A549 (cell line): ENCODE measurements around the gene C19orf25. TPM values are rescaled to one million over a fixed set of nuclear protein-coding genes. Genes with fewer than 3 reads are reported as not detected.
"Not testable (repeated sequence)": the region's sequence is repeated elsewhere in the genome, so short reads cannot be mapped to it uniquely, and the experiment has no call there.

Experiments
- ATAC-seq, 2 experiments: fragments of 200-7000 bp in 1 of 2; fragments of >200 bp in 1 of 2; cut with Nextera tagmentation in 1 of 2; cut with Tn5 transposase in 1 of 2; 3 replicates each; pipeline versions ENCODE4 v1.8.0 to v1.9.1; 2018 to 2020; ENCODE audit warnings: mild to moderate bottlenecking in 1 of 2, moderate library complexity in 1 of 2
- CTCF ChIA-PET: fragments of 300-600 bp; sonication (Branson Sonifier 250); formaldehyde crosslinking; extraction: SDS; loops from one replicate; lab custom pipeline; 2021; ENCODE audit warnings: antibody characterized with exemption, inconsistent platforms; lab: Yijun Ruan, JAX
- POLR2A ChIA-PET: fragments of 350-600 bp; formaldehyde crosslinking; extraction: SDS; loops from one replicate; lab custom pipeline; 2021; ENCODE audit warnings: antibody characterized with exemption, inconsistent platforms; lab: Yijun Ruan, JAX
- DNase-seq, 2 experiments: peaks; one replicate each; pipeline versions ENCODE4 v3.0.0 to v3.0.0-alpha.2; 2011 to 2016; ENCODE audit warnings: low read depth in 1 of 2, low spot score in 1 of 2
- FAIRE-seq: peaks from 2 replicates; lab custom pipeline; 2011; peaks lifted over from hg19 to GRCh38; lab: Jason Lieb, UNC
- H3K27ac ChIP-seq, 2 experiments: fragments of >200 bp; sonication (Bioruptor Twin); formaldehyde crosslinking; 3 replicates each; pipeline ENCODE4 v1.5.1; 2016 to 2017
- H3K4me1 ChIP-seq: fragments of >200 bp; sonication (Bioruptor Twin); formaldehyde crosslinking; 3 replicates; pipeline ENCODE4 v1.6.1; 2016
- H3K4me2 ChIP-seq: fragments of >200 bp; sonication (Bioruptor Twin); formaldehyde crosslinking; 3 replicates; pipeline ENCODE4 v1.6.1; 2016
- H3K4me3 ChIP-seq: fragments of >200 bp; sonication (Bioruptor Twin); formaldehyde crosslinking; 3 replicates; pipeline ENCODE4 v1.5.1; 2016
- H3K9me3 ChIP-seq: fragments of >200 bp; sonication (Bioruptor Twin); formaldehyde crosslinking; 3 replicates; pipeline ENCODE4 v1.6.1; 2016
- CEBPB ChIP-seq, 2 experiments: fragments of >200 bp in 1 of 2; sonication (Bioruptor Twin) in 1 of 2; formaldehyde crosslinking in 1 of 2; IDR thresholded peaks; 2 replicates each; pipeline ENCODE4 v1.6.1; 2012 to 2016
- CHD2 ChIP-seq: fragments of 150-350 bp; IDR thresholded peaks from 2 replicates; pipeline ENCODE4 v1.6.1; 2014; ENCODE audit warnings: low read length; ENCODE audit not compliant: partially characterized antibody
- CHD4 ChIP-seq: fragments of 200-600 bp; sonication (generic); IDR thresholded peaks from 2 replicates; pipeline ENCODE4 v1.6.1; 2016; ENCODE audit warnings: antibody characterized with exemption, mild to moderate bottlenecking, borderline replicate concordance
- E2F6 ChIP-seq: IDR thresholded peaks from 2 replicates; pipeline ENCODE4 v1.6.1; 2012; ENCODE audit warnings: low read depth, borderline replicate concordance
- EHF ChIP-seq: fragments of 250-450 bp; sonication (Bioruptor Pico); IDR thresholded peaks from 2 replicates; pipeline ENCODE4 v1.5.0; 2020; ENCODE audit warnings: mild to moderate bottlenecking
- ELK1 ChIP-seq: fragments of 150-350 bp; IDR thresholded peaks from 2 replicates; pipeline ENCODE4 v1.6.1; 2014; ENCODE audit warnings: low read depth, mild to moderate bottlenecking, low read length
- ESRRA ChIP-seq: fragments of 150-350 bp; IDR thresholded peaks from 2 replicates; pipeline ENCODE4 v1.6.1; 2014; ENCODE audit warnings: mild to moderate bottlenecking, low read length, borderline replicate concordance
- FOXS1 ChIP-seq: fragments of 250-450 bp; sonication (Bioruptor Pico); IDR thresholded peaks from 2 replicates; pipeline ENCODE4 v1.5.0; 2020; ENCODE audit warnings: mild to moderate bottlenecking, moderate library complexity
- JUN ChIP-seq, 2 experiments: fragments of >200 bp; sonication (Bioruptor Twin); formaldehyde crosslinking; IDR thresholded peaks; 2 replicates in 1 of 2; 3 replicates in 1 of 2; pipeline ENCODE4 v1.6.1; 2016 to 2017
- MAFK ChIP-seq: fragments of 450-650 bp; IDR thresholded peaks from 2 replicates; pipeline ENCODE4 v1.6.1; 2014; ENCODE audit not compliant: partially characterized antibody
- PHF8 ChIP-seq: fragments of 200-600 bp; sonication (generic); IDR thresholded peaks from 2 replicates; pipeline ENCODE4 v1.6.1; 2016; ENCODE audit warnings: low read depth, mild to moderate bottlenecking, antibody characterized with exemption, moderate library complexity, borderline replicate concordance
- RCOR1 ChIP-seq: fragments of 150-350 bp; IDR thresholded peaks from 2 replicates; pipeline ENCODE4 v1.6.1; 2014; ENCODE audit warnings: antibody characterized with exemption, low read length, low read depth
- REST ChIP-seq: fragments of 200-600 bp; sonication (generic); IDR thresholded peaks from 2 replicates; pipeline ENCODE4 v1.6.1; 2016; ENCODE audit warnings: antibody characterized with exemption, mild to moderate bottlenecking, moderate library complexity
- RNF2 ChIP-seq: fragments of 200-600 bp; sonication (generic); IDR thresholded peaks from 2 replicates; pipeline ENCODE4 v1.6.1; 2016; ENCODE audit warnings: low read depth, mild to moderate bottlenecking, antibody characterized with exemption, moderate library complexity, borderline replicate concordance
- WGBS: methylation state at CpG from one replicate; pipeline ENCODE4 v1.1.6; 2017; ENCODE audit errors: missing lambda C conversion rate; 5-methylcytosine and 5-hydroxymethylcytosine counted together
- polyA plus RNA-seq, 4 experiments: library from polyadenylated mRNA; depleted of rRNA in 3 of 4; stranded (reverse); fragments of >200 nt; fragmentation: RNase III in 1 of 4; extraction: RNeasy Plus Mini Kit Qiagen cat#74134 plus additional on column Dnase treatment in 1 of 4; gene quantifications; 2 replicates in 3 of 4; 3 replicates in 1 of 4; pipeline ENCODE4 v1.2.3, GENCODE V29; 2011 to 2017

C19orf25 gene
- polyA plus RNA-seq, 2 of the 4 experiments (the other 2 are of a cell fraction) = 8.2 to 20.7 TPM

- no peak for FAIRE-seq
- WGBS = 98% methylated on average over 20 of the region's 36 CpGs
- POLR2A ChIA-PET = no interaction called here
These were observed 2.9 kb upstream of the C19orf25 start for GRCh38 chr19:1481893-1482360.

GRCh38 chr19:1481224-1481892, 2.3 kb upstream of the C19orf25 start:
- 84% methylated on average over 9 of the region's 26 CpGs for WGBS

More at GRCh38 chr19:1481893-1482360, 2.9 kb upstream of the C19orf25 start:
- Histone ChIP-seq H3K27ac (no peak overlapping the region), H3K4me3 (no peak overlapping the region), H3K4me1 (peaks cover 11% of the 10 kb centered on the region; the same call in 2 of the 3 replicates), H3K4me2 (no peak overlapping the region), H3K9me3 (no peaks in the 10 kb centered on the region)
- DNase-seq (no peak), ATAC-seq (no peak)
- CTCF ChIA-PET = no interaction called here
- TF ChIP-seq FOXS1 (CRISPR knock-in tag) = no peak
- TF ChIP-seq RNF2 = no peak
- TF ChIP-seq MAFK = no peak
- TF ChIP-seq RCOR1 = no peak
- no peak for TF ChIP-seq EHF (CRISPR knock-in tag)
- TF ChIP-seq CEBPB (IDR thresholded peaks at IDR 0.05) = no peak
- TF ChIP-seq CHD2 = no peak
- TF ChIP-seq PHF8 = no peak
- no peak for TF ChIP-seq JUN (IDR thresholded peaks at IDR 0.05)
- TF ChIP-seq ELK1 = no peak
- no peak for TF ChIP-seq CHD4
- TF ChIP-seq E2F6 = no peak
- TF ChIP-seq ESRRA = no peak

GRCh38 chr19:1477056-1477455, 2.0 kb downstream of the C19orf25 start:
- POLR2A ChIA-PET, ATAC-seq, H3K27ac ChIP-seq, H3K4me2 ChIP-seq, DNase-seq, H3K9me3 ChIP-seq, H3K4me3 ChIP-seq, FAIRE-seq: not testable (repeated sequence)
- CTCF ChIA-PET = interaction anchor here (1.6 to 2.2 kb wide), 2 partner anchors 28 to 31 kb away, joined by 4 to 6 read pairs; no protein-coding TSS in a partner anchor
- WGBS = 94% methylated on average over 8 of the region's 9 CpGs
- H3K4me1 ChIP-seq = peaks cover 11% of the 10 kb centered on the region; the same call in 2 of the 3 replicates

More at GRCh38 chr19:1481224-1481892, 2.3 kb upstream of the C19orf25 start:
- Histone ChIP-seq H3K4me3 (no peak overlapping the region), H3K9me3 (no peaks in the 10 kb centered on the region), H3K4me1 (peaks cover 11% of the 10 kb centered on the region; the same call in 2 of the 3 replicates), H3K4me2 (no peak overlapping the region), H3K27ac (no peak overlapping the region)
- ChIA-PET CTCF (no interaction called here), POLR2A (no interaction called here)
- FAIRE-seq (no peak), DNase-seq (no peak), ATAC-seq (no peak)
- TF ChIP-seq REST = no peak
